SJCRH30 (cell line): ENCODE results near the gene PDE7B. TPM values are rescaled to one million over a fixed set of nuclear protein-coding genes. Genes with fewer than 3 reads are reported as not detected.
"Not testable (repeated sequence)": the region's sequence is repeated elsewhere in the genome, so short reads cannot be mapped to it uniquely, and the experiment has no call there.

ENCODE experiments used
- DNase-seq, 2 experiments: peaks; one replicate each; pipeline ENCODE4 v3.0.0-alpha.2; 2015 to 2020
- H3K27ac ChIP-seq: fragments of 250-450 bp; sonication (Bioruptor Pico); 2 replicates; pipeline ENCODE4 v1.5.1; 2020; ENCODE audit warnings: mild to moderate bottlenecking, moderate library complexity
- H3K27me3 ChIP-seq: fragments of 250-450 bp; sonication (Bioruptor Pico); 2 replicates; pipeline ENCODE4 v1.5.1; 2020; ENCODE audit warnings: mild to moderate bottlenecking, moderate library complexity
- H3K36me3 ChIP-seq: fragments of 250-450 bp; sonication (Bioruptor Pico); 2 replicates; pipeline ENCODE4 v1.5.1; 2020; ENCODE audit warnings: mild to moderate bottlenecking, moderate library complexity
- H3K4me1 ChIP-seq: fragments of 250-450 bp; sonication (Bioruptor Pico); 2 replicates; pipeline ENCODE4 v1.5.1; 2020; ENCODE audit warnings: mild to moderate bottlenecking, moderate library complexity
- H3K4me3 ChIP-seq: fragments of 250-450 bp; sonication (Bioruptor Pico); 2 replicates; pipeline ENCODE4 v1.5.1; 2020; ENCODE audit warnings: mild to moderate bottlenecking, moderate library complexity
- H3K9me3 ChIP-seq: fragments of 250-450 bp; sonication (Bioruptor Pico); replicated peaks from 2 replicates; pipeline ENCODE4 v1.5.1; 2020; ENCODE audit warnings: mild to moderate bottlenecking, moderate library complexity
- total RNA-seq: library from RNA; depleted of rRNA; stranded (reverse); fragments of >200 nt; shearing (Covaris generic); gene quantifications from 2 replicates; pipeline ENCODE4 v1.2.3, GENCODE V29; 2014

Gene PDE7B
- total RNA-seq, 1 experiment from 2014 or later = 0.20 TPM

GRCh38 chr6:135864929-135865328 lies 13.4 kb downstream of the PDE7B start:
- not testable (repeated sequence) for DNase-seq, H3K36me3 ChIP-seq, H3K27me3 ChIP-seq, H3K27ac ChIP-seq, H3K9me3 ChIP-seq, H3K4me3 ChIP-seq, H3K4me1 ChIP-seq

- Histone ChIP-seq H3K27ac (no peak overlapping the region), H3K4me3 (no peak overlapping the region), H3K36me3 (no peaks in the 10 kb centered on the region), H3K9me3 (no peaks in the 10 kb centered on the region), H3K4me1 (no peaks in the 10 kb centered on the region; the same call in none of the 2 replicates), H3K27me3 (no peaks in the 10 kb centered on the region)
- DNase-seq = no peak
Observed at GRCh38 chr6:135866445-135867123, 15.1 kb downstream of the PDE7B start.

- H3K36me3 ChIP-seq = no peaks in the 10 kb centered on the region
- no peaks in the 10 kb centered on the region; the same call in none of the 2 replicates for H3K4me1 ChIP-seq
- no peaks in the 10 kb centered on the region for H3K27me3 ChIP-seq
- no peak for DNase-seq
- no peaks in the 10 kb centered on the region for H3K9me3 ChIP-seq
- no peak overlapping the region for H3K27ac ChIP-seq
- no peak overlapping the region for H3K4me3 ChIP-seq
Observed at GRCh38 chr6:135867332-135867731, 15.8 kb downstream of the PDE7B start.

GRCh38 chr6:135869857-135870256 lies 18.4 kb downstream of the PDE7B start:
- Histone ChIP-seq H3K9me3 (no peaks in the 10 kb centered on the region), H3K36me3 (no peaks in the 10 kb centered on the region), H3K27me3 (no peaks in the 10 kb centered on the region), H3K4me3 (no peak overlapping the region), H3K4me1 (no peaks in the 10 kb centered on the region; the same call in none of the 2 replicates), H3K27ac (no peak overlapping the region)
- no peak for DNase-seq

GRCh38 chr6:135870722-135871121 lies 19.2 kb downstream of the PDE7B start:
- peaks cover 3% of the 10 kb centered on the region for H3K4me1 ChIP-seq
- no peaks in the 10 kb centered on the region for H3K36me3 ChIP-seq
- no peaks in the 10 kb centered on the region for H3K9me3 ChIP-seq
- H3K27ac ChIP-seq = no peak overlapping the region
- no peak for DNase-seq
- no peaks in the 10 kb centered on the region for H3K27me3 ChIP-seq
- no peak overlapping the region for H3K4me3 ChIP-seq

GRCh38 chr6:135871296-135871695 lies 19.8 kb downstream of the PDE7B start:
- Histone ChIP-seq H3K27me3 (no peaks in the 10 kb centered on the region), H3K9me3 (no peaks in the 10 kb centered on the region), H3K27ac (peak overlapping the region; percentile 6; the same call in 1 of the 2 replicates)

GRCh38 chr6:135871878-135872277 lies 20.4 kb downstream of the PDE7B start:
- H3K27me3 ChIP-seq = no peaks in the 10 kb centered on the region
- no peaks in the 10 kb centered on the region for H3K9me3 ChIP-seq
- H3K27ac ChIP-seq = peak overlapping the region; percentile 6; the same call in 1 of the 2 replicates
- H3K4me3 ChIP-seq = no peak overlapping the region
- no peak for DNase-seq
- H3K36me3 ChIP-seq = no peaks in the 10 kb centered on the region
- H3K4me1 ChIP-seq = peaks cover 6% of the 10 kb centered on the region

More at GRCh38 chr6:135871296-135871695, 19.8 kb downstream of the PDE7B start:
- no peak for DNase-seq
- no peaks in the 10 kb centered on the region for H3K36me3 ChIP-seq
- no peak overlapping the region for H3K4me3 ChIP-seq
- H3K4me1 ChIP-seq = peaks cover 6% of the 10 kb centered on the region

- Histone ChIP-seq H3K36me3 (no peaks in the 10 kb centered on the region), H3K4me3 (no peak overlapping the region), H3K27ac (no peak overlapping the region), H3K9me3 (no peaks in the 10 kb centered on the region), H3K27me3 (no peaks in the 10 kb centered on the region), H3K4me1 (peaks cover 10% of the 10 kb centered on the region)
- DNase-seq = no peak
Observed at GRCh38 chr6:135875446-135875845, 23.9 kb downstream of the PDE7B start.

- Histone ChIP-seq H3K36me3 (no peaks in the 10 kb centered on the region), H3K27me3 (no peaks in the 10 kb centered on the region), H3K9me3 (no peaks in the 10 kb centered on the region), H3K27ac (no peak overlapping the region), H3K4me3 (no peak overlapping the region), H3K4me1 (peaks cover 10% of the 10 kb centered on the region)
- no peak for DNase-seq
Observed at GRCh38 chr6:135876058-135876457, 24.6 kb downstream of the PDE7B start.

- H3K4me1 ChIP-seq = peaks cover 10% of the 10 kb centered on the region
- H3K36me3 ChIP-seq = no peaks in the 10 kb centered on the region
- H3K27me3 ChIP-seq = no peaks in the 10 kb centered on the region
- no peaks in the 10 kb centered on the region for H3K9me3 ChIP-seq
- DNase-seq = no peak
- no peak overlapping the region for H3K27ac ChIP-seq
- no peak overlapping the region for H3K4me3 ChIP-seq
Observed at GRCh38 chr6:135877666-135878065, 26.2 kb downstream of the PDE7B start.

GRCh38 chr6:135880066-135880972 lies 28.8 kb downstream of the PDE7B start:
- no peaks in the 10 kb centered on the region for H3K9me3 ChIP-seq

GRCh38 chr6:135883045-135883444 lies 31.5 kb downstream of the PDE7B start:
- H3K9me3 ChIP-seq = no peaks in the 10 kb centered on the region
- no peak overlapping the region for H3K27ac ChIP-seq
- H3K4me3 ChIP-seq = no peak overlapping the region
- H3K4me1 ChIP-seq = peaks cover 4% of the 10 kb centered on the region
- DNase-seq = no peak
- no peaks in the 10 kb centered on the region for H3K36me3 ChIP-seq
- no peaks in the 10 kb centered on the region for H3K27me3 ChIP-seq

More at GRCh38 chr6:135880066-135880972, 28.8 kb downstream of the PDE7B start:
- no peak overlapping the region for H3K27ac ChIP-seq
- peak; percentile 30 to 55 for DNase-seq
- peaks cover 10% of the 10 kb centered on the region for H3K4me1 ChIP-seq
- H3K4me3 ChIP-seq = peak overlapping the region; percentile 16; the same call in 1 of the 2 replicates
- H3K27me3 ChIP-seq = no peaks in the 10 kb centered on the region
- no peaks in the 10 kb centered on the region for H3K36me3 ChIP-seq

GRCh38 chr6:135883536-135883935 lies 32.0 kb downstream of the PDE7B start:
- peaks cover 4% of the 10 kb centered on the region for H3K4me1 ChIP-seq
- no peak for DNase-seq
- no peak overlapping the region for H3K27ac ChIP-seq
- H3K27me3 ChIP-seq = no peaks in the 10 kb centered on the region
- H3K36me3 ChIP-seq = no peaks in the 10 kb centered on the region
- no peak overlapping the region for H3K4me3 ChIP-seq
- H3K9me3 ChIP-seq = no peaks in the 10 kb centered on the region

- no peak for DNase-seq
- Histone ChIP-seq H3K36me3 (no peaks in the 10 kb centered on the region), H3K4me1 (peaks cover 4% of the 10 kb centered on the region), H3K27me3 (no peaks in the 10 kb centered on the region), H3K4me3 (no peak overlapping the region), H3K9me3 (no peaks in the 10 kb centered on the region), H3K27ac (no peak overlapping the region)
Observed at GRCh38 chr6:135884136-135884535, 32.6 kb downstream of the PDE7B start.

GRCh38 chr6:135887069-135887468 lies 35.6 kb downstream of the PDE7B start:
- H3K36me3 ChIP-seq = no peaks in the 10 kb centered on the region

More at GRCh38 chr6:135887069-135887468, 35.6 kb downstream of the PDE7B start:
- H3K4me3 ChIP-seq = no peak overlapping the region
- H3K4me1 ChIP-seq = no peaks in the 10 kb centered on the region
- H3K27ac ChIP-seq = no peak overlapping the region
- no peak for DNase-seq
- H3K27me3 ChIP-seq = no peaks in the 10 kb centered on the region
- H3K9me3 ChIP-seq = no peaks in the 10 kb centered on the region
